ENCODE results near the gene SLC9A8. TPM values are rescaled to one million over a fixed set of nuclear protein-coding genes. Genes with fewer than 3 reads are reported as not detected.

The SLC9A8 gene
- total and polyA plus RNA-seq, 9 of the 15 experiments (the other 6 are each of a cell fraction or from before 2014, with no cell fraction given) = 0.56 to 9.7 (median 5.0) TPM

GRCh38 chr20:49925901-49926454, 113.3 kb downstream of the SLC9A8 start:
- Histone ChIP-seq H4K20me1 (replicated peaks; ENCODE audit: control insufficient read depth, insufficient read depth, low read length) (no peaks in the 10 kb centered on the region), H2AFZ (ENCODE audit: low read depth, low read length) (peak overlapping the region; percentile 2; the same call in 1 of the 2 replicates), H3K9me1 (ENCODE audit: control insufficient read depth, insufficient read depth, low read length) (no peaks in the 10 kb centered on the region), H3K9ac (ENCODE audit: insufficient read depth in 1 of 2, low read depth in 2 of 2, low read length in 2 of 2) (no peak overlapping the region), H3K36me3 (ENCODE audit: control insufficient read depth, insufficient read depth, low read length) (no peaks in the 10 kb centered on the region), H3K4me2 (ENCODE audit: insufficient read depth, low read length) (no peak overlapping the region), H3K27ac (ENCODE audit: extremely low read depth, low read depth, low read length) (0 out of 3 replicates have a peak overlapping the region, but pooled peaks have one; percentile 1), H3K27me3 (ENCODE audit: control insufficient read depth in 2 of 2, insufficient read depth in 2 of 2, low read length in 2 of 2) (no peaks in the 10 kb centered on the region), H3K4me3 (no peak overlapping the region), H3K4me1 (replicated peaks in 1 of 2; ENCODE audit: control insufficient read depth in 2 of 2, insufficient read depth in 2 of 2, low read length in 2 of 2) (no peaks in the 10 kb centered on the region; a peak in 2 of 5 replicates), H3K9me3 (replicated peaks; ENCODE audit: control insufficient read depth, insufficient read depth, low read depth, low read length) (no peaks in the 10 kb centered on the region), H3K79me2 (ENCODE audit: control insufficient read depth, insufficient read depth, low read length) (no peaks in the 10 kb centered on the region)
- peak; percentile 40; the same call in 1 of the 3 replicates for ATAC-seq
- no TSS peak for BruUV-seq (replicated peaks)
- DNase-seq (ENCODE audit: extremely low read depth in 1 of 4, low spot score in 3 of 4) = peak in 1 of 4 experiments; percentile 36
- no peak for FAIRE-seq
- POLR2A ChIA-PET = interaction anchor here (0.6 kb wide), 1 partner anchor 168 kb away, joined by 3 read pairs; no protein-coding TSS in a partner anchor
- CTCF ChIA-PET (ENCODE audit: low intra/inter-chr PET ratio) = no interaction called here
- 17% methylated on average over 2 of the region's 2 CpGs for WGBS (ENCODE audit: insufficient coverage, low coverage, missing lambda C conversion rate)
- intact Hi-C loops (cut with micrococcal nuclease) (no loop called here), in situ Hi-C loops (cut with MboI) (no loop called here)
- TF ChIP-seq FOXK1 (CRISPR knock-in tag; IDR thresholded peaks at IDR 0.05; ENCODE audit: borderline replicate concordance) (no peak), MNT (conservative IDR thresholded peaks at IDR 0.05) (0 out of 4 replicates have a peak, but pooled peaks of 1 of the 2 experiments have one; percentile 24), DPF2 (IDR thresholded peaks at IDR 0.05) (peak; percentile 65), NFE2L1 (tag; IDR thresholded peaks at IDR 0.05; ENCODE audit: borderline replicate concordance, low read depth) (peak; percentile 96), CSDE1 (IDR thresholded peaks at IDR 0.05) (no peak), CBX3 (IDR thresholded peaks at IDR 0.05; ENCODE audit: borderline replicate concordance in 1 of 2, low read length in 2 of 2) (peak in 1 of 2 experiments; percentile 29; a peak in 1 of 3 replicates), E2F8 (IDR thresholded peaks at IDR 0.05; ENCODE audit: low read depth, partially characterized antibody) (no peak), ZNF592 (IDR thresholded peaks at IDR 0.05) (peak; percentile 61), SMARCE1 (IDR thresholded peaks at IDR 0.05) (peak; percentile 45; the same call in 1 of the 2 replicates), IRF9 (tag; IDR thresholded peaks at IDR 0.05) (no peak), CTBP1 (IDR thresholded peaks at IDR 0.05; ENCODE audit: borderline replicate concordance) (no peak), HDAC1 (IDR thresholded peaks at IDR 0.05) (0 out of 4 replicates have a peak, but pooled peaks of 1 of the 2 experiments have one; percentile 32)

Measured in K562 (cell line).